GM23338 (cell line): ENCODE data around the gene PPP2R5D. TPM values are rescaled to one million over a fixed set of nuclear protein-coding genes. Genes with fewer than 3 reads are reported as not detected.

ENCODE experiments used
- EZH2 ChIP-seq: fragments of 200-600 bp; sonication (generic); IDR thresholded peaks from one replicate; pipeline ENCODE4 v1.8.0; 2017; ENCODE audit warnings: antibody characterized with exemption, mild to moderate bottlenecking, low read depth; ENCODE audit not compliant: unreplicated experiment
- NANOG ChIP-seq: IDR thresholded peaks from 2 replicates; pipeline ENCODE4 v1.6.1; 2016; ENCODE audit warnings: antibody characterized with exemption, borderline replicate concordance
- POLR2AphosphoS5 ChIP-seq: IDR thresholded peaks from 2 replicates; pipeline ENCODE4 v1.6.1; 2016; ENCODE audit warnings: antibody characterized with exemption, low read depth
- ZNF114 ChIP-seq: fragments of 250-450 bp; sonication (Bioruptor Pico); IDR thresholded peaks from 2 replicates; pipeline ENCODE4 v1.5.0; 2020; ENCODE audit warnings: mild to moderate bottlenecking, moderate library complexity
- ZNF331 ChIP-seq: fragments of 250-450 bp; sonication (Bioruptor Pico); IDR thresholded peaks from 2 replicates; pipeline ENCODE4 v1.5.0; 2020; ENCODE audit warnings: low read depth, mild to moderate bottlenecking, moderate library complexity
- polyA plus RNA-seq: library from polyadenylated mRNA; unstranded; fragments of >200 nt; fragmentation: Nextera tagmentation; extraction: Ambion mirVana; gene quantifications from 2 replicates; pipeline ENCODE4 v1.2.1, GENCODE V29; 2016
- total RNA-seq: library from RNA; depleted of rRNA; stranded (reverse); fragments of >200 nt; shearing (Covaris generic); gene quantifications from 2 replicates; pipeline ENCODE4 v1.2.3, GENCODE V29; 2014
- TF ChIP-seq, protein P1 (sequence below): fragments of 250-450 bp; sonication (Bioruptor Pico); IDR thresholded peaks from 2 replicates; pipeline ENCODE4 v1.5.0; 2020; ENCODE audit warnings: mild to moderate bottlenecking, moderate library complexity
- TF ChIP-seq, protein P2 (sequence below): IDR thresholded peaks from 2 replicates; pipeline ENCODE4 v1.6.1; 2016; ENCODE audit warnings: antibody characterized with exemption
- TF ChIP-seq, protein P3 (sequence below): IDR thresholded peaks from one replicate; pipeline ENCODE4 v1.6.1; 2018; ENCODE audit warnings: antibody characterized with exemption; ENCODE audit not compliant: unreplicated experiment

The PPP2R5D gene
- total and polyA plus RNA-seq, 2 experiments from 2014 or later: 20.0 to 55.3 TPM

DNA sequence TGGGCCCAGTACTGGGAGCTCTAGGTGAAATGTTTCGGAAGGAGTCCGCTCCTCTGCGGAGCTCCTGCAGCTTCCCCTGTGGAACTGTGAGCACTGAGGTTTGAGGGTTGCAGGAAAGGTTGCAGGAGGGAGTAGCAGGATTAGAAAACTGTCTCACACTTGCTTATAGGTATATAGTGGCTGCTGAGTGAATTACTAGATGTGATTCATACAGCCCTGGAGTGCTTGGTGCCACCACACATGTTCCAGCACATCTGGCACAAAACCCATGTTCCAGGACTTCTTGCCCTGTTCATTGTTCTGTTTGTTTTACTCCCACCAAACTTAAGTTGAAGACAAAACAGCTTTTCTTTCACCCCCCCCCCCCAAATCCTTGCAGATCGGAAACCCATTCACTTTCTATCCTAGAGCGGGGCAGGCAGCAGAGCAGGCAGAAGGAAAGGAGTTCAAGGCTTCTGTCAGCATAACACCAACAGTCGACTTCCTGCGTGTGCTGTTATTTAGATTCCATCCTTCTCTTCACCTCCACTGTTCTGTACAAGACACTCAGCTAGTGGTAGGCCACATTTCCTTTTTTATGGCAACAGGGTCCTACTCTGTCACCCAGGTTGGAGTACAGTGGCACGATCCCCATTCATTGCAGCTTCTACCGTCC is 4.7 kb upstream of the PPP2R5D start (continued):
- TF ChIP-seq, protein P1, sequence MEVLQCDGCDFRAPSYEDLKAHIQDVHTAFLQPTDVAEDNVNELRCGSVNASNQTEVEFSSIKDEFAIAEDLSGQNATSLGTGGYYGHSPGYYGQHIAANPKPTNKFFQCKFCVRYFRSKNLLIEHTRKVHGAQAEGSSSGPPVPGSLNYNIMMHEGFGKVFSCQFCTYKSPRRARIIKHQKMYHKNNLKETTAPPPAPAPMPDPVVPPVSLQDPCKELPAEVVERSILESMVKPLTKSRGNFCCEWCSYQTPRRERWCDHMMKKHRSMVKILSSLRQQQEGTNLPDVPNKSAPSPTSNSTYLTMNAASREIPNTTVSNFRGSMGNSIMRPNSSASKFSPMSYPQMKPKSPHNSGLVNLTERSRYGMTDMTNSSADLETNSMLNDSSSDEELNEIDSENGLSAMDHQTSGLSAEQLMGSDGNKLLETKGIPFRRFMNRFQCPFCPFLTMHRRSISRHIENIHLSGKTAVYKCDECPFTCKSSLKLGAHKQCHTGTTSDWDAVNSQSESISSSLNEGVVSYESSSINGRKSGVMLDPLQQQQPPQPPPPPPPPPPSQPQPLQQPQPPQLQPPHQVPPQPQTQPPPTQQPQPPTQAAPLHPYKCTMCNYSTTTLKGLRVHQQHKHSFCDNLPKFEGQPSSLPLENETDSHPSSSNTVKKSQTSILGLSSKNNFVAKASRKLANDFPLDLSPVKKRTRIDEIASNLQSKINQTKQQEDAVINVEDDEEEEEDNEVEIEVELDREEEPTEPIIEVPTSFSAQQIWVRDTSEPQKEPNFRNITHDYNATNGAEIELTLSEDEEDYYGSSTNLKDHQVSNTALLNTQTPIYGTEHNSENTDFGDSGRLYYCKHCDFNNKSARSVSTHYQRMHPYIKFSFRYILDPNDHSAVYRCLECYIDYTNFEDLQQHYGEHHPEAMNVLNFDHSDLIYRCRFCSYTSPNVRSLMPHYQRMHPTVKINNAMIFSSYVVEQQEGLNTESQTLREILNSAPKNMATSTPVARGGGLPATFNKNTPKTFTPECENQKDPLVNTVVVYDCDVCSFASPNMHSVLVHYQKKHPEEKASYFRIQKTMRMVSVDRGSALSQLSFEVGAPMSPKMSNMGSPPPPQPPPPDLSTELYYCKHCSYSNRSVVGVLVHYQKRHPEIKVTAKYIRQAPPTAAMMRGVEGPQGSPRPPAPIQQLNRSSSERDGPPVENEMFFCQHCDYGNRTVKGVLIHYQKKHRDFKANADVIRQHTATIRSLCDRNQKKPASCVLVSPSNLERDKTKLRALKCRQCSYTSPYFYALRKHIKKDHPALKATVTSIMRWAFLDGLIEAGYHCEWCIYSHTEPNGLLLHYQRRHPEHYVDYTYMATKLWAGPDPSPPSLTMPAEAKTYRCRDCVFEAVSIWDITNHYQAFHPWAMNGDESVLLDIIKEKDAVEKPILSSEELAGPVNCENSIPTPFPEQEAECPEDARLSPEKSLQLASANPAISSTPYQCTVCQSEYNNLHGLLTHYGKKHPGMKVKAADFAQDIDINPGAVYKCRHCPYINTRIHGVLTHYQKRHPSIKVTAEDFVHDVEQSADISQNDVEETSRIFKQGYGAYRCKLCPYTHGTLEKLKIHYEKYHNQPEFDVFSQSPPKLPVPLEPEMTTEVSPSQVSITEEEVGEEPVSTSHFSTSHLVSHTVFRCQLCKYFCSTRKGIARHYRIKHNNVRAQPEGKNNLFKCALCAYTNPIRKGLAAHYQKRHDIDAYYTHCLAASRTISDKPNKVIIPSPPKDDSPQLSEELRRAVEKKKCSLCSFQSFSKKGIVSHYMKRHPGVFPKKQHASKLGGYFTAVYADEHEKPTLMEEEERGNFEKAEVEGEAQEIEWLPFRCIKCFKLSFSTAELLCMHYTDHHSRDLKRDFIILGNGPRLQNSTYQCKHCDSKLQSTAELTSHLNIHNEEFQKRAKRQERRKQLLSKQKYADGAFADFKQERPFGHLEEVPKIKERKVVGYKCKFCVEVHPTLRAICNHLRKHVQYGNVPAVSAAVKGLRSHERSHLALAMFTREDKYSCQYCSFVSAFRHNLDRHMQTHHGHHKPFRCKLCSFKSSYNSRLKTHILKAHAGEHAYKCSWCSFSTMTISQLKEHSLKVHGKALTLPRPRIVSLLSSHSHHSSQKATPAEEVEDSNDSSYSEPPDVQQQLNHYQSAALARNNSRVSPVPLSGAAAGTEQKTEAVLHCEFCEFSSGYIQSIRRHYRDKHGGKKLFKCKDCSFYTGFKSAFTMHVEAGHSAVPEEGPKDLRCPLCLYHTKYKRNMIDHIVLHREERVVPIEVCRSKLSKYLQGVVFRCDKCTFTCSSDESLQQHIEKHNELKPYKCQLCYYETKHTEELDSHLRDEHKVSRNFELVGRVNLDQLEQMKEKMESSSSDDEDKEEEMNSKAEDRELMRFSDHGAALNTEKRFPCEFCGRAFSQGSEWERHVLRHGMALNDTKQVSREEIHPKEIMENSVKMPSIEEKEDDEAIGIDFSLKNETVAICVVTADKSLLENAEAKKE: no peak
- TF ChIP-seq ZNF331 (CRISPR knock-in tag) (no peak), POLR2AphosphoS5 (no peak), NANOG (no peak), EZH2 (no peak), ZNF114 (CRISPR knock-in tag) (no peak)
- TF ChIP-seq, protein P2, sequence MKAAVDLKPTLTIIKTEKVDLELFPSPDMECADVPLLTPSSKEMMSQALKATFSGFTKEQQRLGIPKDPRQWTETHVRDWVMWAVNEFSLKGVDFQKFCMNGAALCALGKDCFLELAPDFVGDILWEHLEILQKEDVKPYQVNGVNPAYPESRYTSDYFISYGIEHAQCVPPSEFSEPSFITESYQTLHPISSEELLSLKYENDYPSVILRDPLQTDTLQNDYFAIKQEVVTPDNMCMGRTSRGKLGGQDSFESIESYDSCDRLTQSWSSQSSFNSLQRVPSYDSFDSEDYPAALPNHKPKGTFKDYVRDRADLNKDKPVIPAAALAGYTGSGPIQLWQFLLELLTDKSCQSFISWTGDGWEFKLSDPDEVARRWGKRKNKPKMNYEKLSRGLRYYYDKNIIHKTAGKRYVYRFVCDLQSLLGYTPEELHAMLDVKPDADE: no peak
- TF ChIP-seq, protein P3, sequence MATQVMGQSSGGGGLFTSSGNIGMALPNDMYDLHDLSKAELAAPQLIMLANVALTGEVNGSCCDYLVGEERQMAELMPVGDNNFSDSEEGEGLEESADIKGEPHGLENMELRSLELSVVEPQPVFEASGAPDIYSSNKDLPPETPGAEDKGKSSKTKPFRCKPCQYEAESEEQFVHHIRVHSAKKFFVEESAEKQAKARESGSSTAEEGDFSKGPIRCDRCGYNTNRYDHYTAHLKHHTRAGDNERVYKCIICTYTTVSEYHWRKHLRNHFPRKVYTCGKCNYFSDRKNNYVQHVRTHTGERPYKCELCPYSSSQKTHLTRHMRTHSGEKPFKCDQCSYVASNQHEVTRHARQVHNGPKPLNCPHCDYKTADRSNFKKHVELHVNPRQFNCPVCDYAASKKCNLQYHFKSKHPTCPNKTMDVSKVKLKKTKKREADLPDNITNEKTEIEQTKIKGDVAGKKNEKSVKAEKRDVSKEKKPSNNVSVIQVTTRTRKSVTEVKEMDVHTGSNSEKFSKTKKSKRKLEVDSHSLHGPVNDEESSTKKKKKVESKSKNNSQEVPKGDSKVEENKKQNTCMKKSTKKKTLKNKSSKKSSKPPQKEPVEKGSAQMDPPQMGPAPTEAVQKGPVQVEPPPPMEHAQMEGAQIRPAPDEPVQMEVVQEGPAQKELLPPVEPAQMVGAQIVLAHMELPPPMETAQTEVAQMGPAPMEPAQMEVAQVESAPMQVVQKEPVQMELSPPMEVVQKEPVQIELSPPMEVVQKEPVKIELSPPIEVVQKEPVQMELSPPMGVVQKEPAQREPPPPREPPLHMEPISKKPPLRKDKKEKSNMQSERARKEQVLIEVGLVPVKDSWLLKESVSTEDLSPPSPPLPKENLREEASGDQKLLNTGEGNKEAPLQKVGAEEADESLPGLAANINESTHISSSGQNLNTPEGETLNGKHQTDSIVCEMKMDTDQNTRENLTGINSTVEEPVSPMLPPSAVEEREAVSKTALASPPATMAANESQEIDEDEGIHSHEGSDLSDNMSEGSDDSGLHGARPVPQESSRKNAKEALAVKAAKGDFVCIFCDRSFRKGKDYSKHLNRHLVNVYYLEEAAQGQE: no peak
